Measurements from ENCODE around the gene CLRN2. TPM values are rescaled to one million over a fixed set of nuclear protein-coding genes. Genes with fewer than 3 reads are reported as not detected.

CLRN2 gene
- total and polyA plus RNA-seq, 2 experiments from 2014 or later: not detected

GRCh38 chr4:17489721-17490120 lies 25.2 kb upstream of the CLRN2 start:
- peaks cover 27% of the 10 kb centered on the region for H3K36me3 ChIP-seq
- TF ChIP-seq CTCF (IDR thresholded peaks at IDR 0.05; ENCODE audit: low read depth, low read length): no peak
- no peaks in the 10 kb centered on the region for H3K27me3 ChIP-seq
- no peaks in the 10 kb centered on the region for H3K9me3 ChIP-seq (ENCODE audit: low read depth)
- no peak overlapping the region for H3K4me3 ChIP-seq
- no peak overlapping the region for H3K27ac ChIP-seq
- H3K4me1 ChIP-seq (ENCODE audit: low read depth): no peaks in the 10 kb centered on the region
- DNase-seq (ENCODE audit: low read depth in 1 of 2, low spot score in 1 of 2): no peak

- Histone ChIP-seq H3K4me3 (no peak overlapping the region), H3K36me3 (peaks cover 27% of the 10 kb centered on the region), H3K9me3 (ENCODE audit: low read depth) (no peaks in the 10 kb centered on the region), H3K27ac (peak overlapping the region; percentile 43), H3K4me1 (ENCODE audit: low read depth) (no peaks in the 10 kb centered on the region), H3K27me3 (no peaks in the 10 kb centered on the region)
- DNase-seq (ENCODE audit: low read depth in 1 of 2, low spot score in 1 of 2): no peak
- TF ChIP-seq CTCF (IDR thresholded peaks at IDR 0.05; ENCODE audit: low read depth, low read length): no peak
Measured at GRCh38 chr4:17490575-17491059, 24.3 kb upstream of the CLRN2 start.

GRCh38 chr4:17491196-17491595 lies 23.8 kb upstream of the CLRN2 start:
- H3K4me3 ChIP-seq: no peak overlapping the region
- H3K27me3 ChIP-seq: no peaks in the 10 kb centered on the region
- H3K36me3 ChIP-seq: peaks cover 25% of the 10 kb centered on the region
- H3K27ac ChIP-seq: no peak overlapping the region
- no peaks in the 10 kb centered on the region for H3K9me3 ChIP-seq (ENCODE audit: low read depth)
- no peaks in the 10 kb centered on the region for H3K4me1 ChIP-seq (ENCODE audit: low read depth)
- no peak for TF ChIP-seq CTCF (IDR thresholded peaks at IDR 0.05; ENCODE audit: low read depth, low read length)
- no peak for DNase-seq (ENCODE audit: low read depth in 1 of 2, low spot score in 1 of 2)

GRCh38 chr4:17492058-17492741 lies 22.8 kb upstream of the CLRN2 start:
- no peak for TF ChIP-seq CTCF (IDR thresholded peaks at IDR 0.05; ENCODE audit: low read depth, low read length)
- Histone ChIP-seq H3K27ac (no peak overlapping the region), H3K4me3 (no peak overlapping the region), H3K27me3 (no peaks in the 10 kb centered on the region), H3K4me1 (ENCODE audit: low read depth) (no peaks in the 10 kb centered on the region), H3K9me3 (ENCODE audit: low read depth) (no peaks in the 10 kb centered on the region), H3K36me3 (peaks cover 18% of the 10 kb centered on the region)
- peak in 1 of 2 donors; percentile 31 for DNase-seq (ENCODE audit: low read depth in 1 of 2, low spot score in 1 of 2)

GRCh38 chr4:17492876-17493275 lies 22.1 kb upstream of the CLRN2 start:
- peaks cover 14% of the 10 kb centered on the region for H3K36me3 ChIP-seq
- H3K9me3 ChIP-seq (ENCODE audit: low read depth): no peaks in the 10 kb centered on the region
- H3K4me1 ChIP-seq (ENCODE audit: low read depth): no peaks in the 10 kb centered on the region
- no peak for DNase-seq (ENCODE audit: low read depth in 1 of 2, low spot score in 1 of 2)
- TF ChIP-seq CTCF (IDR thresholded peaks at IDR 0.05; ENCODE audit: low read depth, low read length): no peak
- H3K27ac ChIP-seq: no peak overlapping the region
- H3K27me3 ChIP-seq: no peaks in the 10 kb centered on the region
- H3K4me3 ChIP-seq: no peak overlapping the region
